Fibroblast of lung (primary cell): ENCODE results near the gene STK32C. TPM values are rescaled to one million over a fixed set of nuclear protein-coding genes. Genes with fewer than 3 reads are reported as not detected.
A peak's percentile ranks its signal among the peaks of the same experiment; 100 is the strongest.
"Not testable (repeated sequence)": the region's sequence is repeated elsewhere in the genome, so short reads cannot be mapped to it uniquely, and the experiment has no call there.

Experiments used
- DNase-seq, 2 donors: peaks; one replicate each; pipeline versions ENCODE4 v3.0.0 to v3.0.0-alpha.2; 2010; ENCODE audit warnings: low read depth in 2 of 2
- H2AFZ ChIP-seq: 2 replicates; pipeline ENCODE4 v1.5.1; 2012; ENCODE audit warnings: low read length, control low read depth, inconsistent platforms
- H3K27ac ChIP-seq: 2 replicates; pipeline ENCODE4 v1.5.1; 2011; ENCODE audit warnings: low read length, control low read depth; ENCODE audit not compliant: insufficient read depth
- H3K27me3 ChIP-seq: 2 replicates; pipeline ENCODE4 v1.5.1; 2011; ENCODE audit warnings: mild to moderate bottlenecking, low read length; ENCODE audit not compliant: control insufficient read depth, insufficient read depth
- H3K36me3 ChIP-seq: 2 replicates; pipeline ENCODE4 v1.5.1; 2011; ENCODE audit warnings: low read length; ENCODE audit not compliant: control insufficient read depth, insufficient read depth
- H3K4me1 ChIP-seq: 2 replicates; pipeline ENCODE4 v1.5.1; 2011; ENCODE audit warnings: low read length; ENCODE audit not compliant: control insufficient read depth, insufficient read depth; ENCODE audit errors: extremely low read depth
- H3K4me2 ChIP-seq: 2 replicates; pipeline ENCODE4 v1.5.1; 2011; ENCODE audit warnings: low read length, control low read depth; ENCODE audit not compliant: insufficient read depth; ENCODE audit errors: extremely low read depth
- H3K4me3 ChIP-seq, 4 experiments: fragments of 200-600 bp in 1 of 4; sonication (generic) in 1 of 4; replicated peaks in 1 of 4; 2 replicates each; pipeline ENCODE4 v1.5.1; 2011 to 2016; ENCODE audit warnings: low read length in 4 of 4, low read depth in 3 of 4, mild to moderate bottlenecking in 3 of 4, control low read depth in 2 of 4, inconsistent platforms in 1 of 4, mixed read lengths in 1 of 4; ENCODE audit not compliant: insufficient read depth in 1 of 4; ENCODE audit errors: control extremely low read depth in 1 of 4
- H3K79me2 ChIP-seq: 2 replicates; pipeline ENCODE4 v1.5.1; 2012; ENCODE audit warnings: mild to moderate bottlenecking, low read length, inconsistent platforms; ENCODE audit not compliant: control insufficient read depth, insufficient read depth
- H3K9ac ChIP-seq: 2 replicates; pipeline ENCODE4 v1.5.1; 2011; ENCODE audit warnings: mild to moderate bottlenecking, low read length, control low read depth; ENCODE audit not compliant: insufficient read depth
- H3K9me3 ChIP-seq: 2 replicates; pipeline ENCODE4 v1.5.1; 2012; ENCODE audit warnings: low read depth, low read length; ENCODE audit not compliant: control insufficient read depth, insufficient read depth
- H4K20me1 ChIP-seq: 2 replicates; pipeline ENCODE4 v1.5.1; 2011; ENCODE audit warnings: low read length; ENCODE audit not compliant: control insufficient read depth, insufficient read depth; ENCODE audit errors: extremely low read depth
- CTCF ChIP-seq, 2 donors: IDR thresholded peaks in 1 of 2; conservative IDR thresholded peaks in 1 of 2; 1 replicate in 1 of 2; 2 replicates in 1 of 2; pipeline ENCODE4 v1.5.1; 2011 to 2012; ENCODE audit warnings: low read length in 2 of 2, control low read depth in 1 of 2, inconsistent platforms in 1 of 2, low read depth in 1 of 2, mild to moderate bottlenecking in 1 of 2
- EZH2 ChIP-seq: IDR thresholded peaks from 2 replicates; pipeline ENCODE4 v1.5.1; 2012; ENCODE audit warnings: low read length, control low read depth, mild to moderate bottlenecking; ENCODE audit errors: missing control alignments
- polyA plus RNA-seq, 2 donors: library from polyadenylated mRNA; depleted of rRNA in 1 of 2; stranded (reverse) in 1 of 2; unstranded in 1 of 2; fragments of >200 nt; gene quantifications; 2 replicates each; pipeline ENCODE4 v1.2.1, GENCODE V29; 2011 to 2012; ENCODE audit warnings: missing spikeins in 1 of 2
- total RNA-seq: library from RNA; depleted of rRNA; stranded (reverse); fragments of >200 nt; gene quantifications from 2 replicates; pipeline ENCODE4 v1.2.1, GENCODE V29; 2014

STK32C gene
- total and polyA plus RNA-seq, 2 donors (not counting 1 experiment from before 2014, with no cell fraction given) = 4.4 to 21.5 TPM

GRCh38 chr10:132352462-132353308 is 44.9 kb upstream of the STK32C start:
- peak; percentile 25 to 56 for DNase-seq
- H3K79me2 ChIP-seq, H2AFZ ChIP-seq, H3K9ac ChIP-seq, H3K9me3 ChIP-seq, H4K20me1 ChIP-seq, H3K27ac ChIP-seq, H3K4me1 ChIP-seq, H3K27me3 ChIP-seq, H3K4me2 ChIP-seq, H3K36me3 ChIP-seq, H3K4me3 ChIP-seq: not testable (repeated sequence)
- peak; percentile 54 to 80 for TF ChIP-seq CTCF (conservative IDR thresholded peaks at IDR 0.05 in 1 of 2, IDR thresholded peaks at IDR 0.05 in 1 of 2; ENCODE audit: low read depth in 1 of 2, low read length in 2 of 2)

DNA sequence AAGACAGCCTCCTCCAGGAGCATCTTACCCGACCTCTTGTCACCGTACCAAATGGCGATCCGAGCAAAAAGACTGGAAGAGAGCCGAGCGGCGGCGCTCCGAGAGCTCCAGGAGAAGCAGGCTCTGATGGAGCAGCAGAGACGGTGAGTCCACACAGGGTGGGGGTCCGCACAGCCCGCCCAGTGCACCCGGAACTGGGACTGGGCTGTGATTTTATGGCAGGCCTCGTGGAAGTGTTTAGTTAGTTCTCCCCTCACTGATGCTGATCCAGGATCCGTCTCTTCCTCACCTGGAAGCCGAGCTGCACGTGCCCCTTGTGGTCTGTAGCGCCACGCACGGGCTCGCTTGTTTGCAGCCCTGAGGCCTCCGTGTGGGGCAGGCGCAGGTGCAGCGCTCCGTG is 43.9 kb upstream of the STK32C start:
- H2AFZ ChIP-seq = no peak overlapping the region
- H3K27me3 ChIP-seq = no peaks in the 10 kb centered on the region
- no peak overlapping the region for H3K4me2 ChIP-seq
- H3K9me3 ChIP-seq = no peaks in the 10 kb centered on the region
- H3K4me3 ChIP-seq = no peak overlapping the region
- no peaks in the 10 kb centered on the region for H3K4me1 ChIP-seq
- TF ChIP-seq EZH2 (no peak), CTCF (conservative IDR thresholded peaks at IDR 0.05 in 1 of 2, IDR thresholded peaks at IDR 0.05 in 1 of 2; ENCODE audit: low read depth in 1 of 2, low read length in 2 of 2) (no peak)
- H4K20me1 ChIP-seq = no peaks in the 10 kb centered on the region
- no peak overlapping the region for H3K27ac ChIP-seq
- no peaks in the 10 kb centered on the region for H3K36me3 ChIP-seq
- H3K79me2 ChIP-seq = no peaks in the 10 kb centered on the region
- no peak overlapping the region for H3K9ac ChIP-seq
- DNase-seq = no peak

DNA sequence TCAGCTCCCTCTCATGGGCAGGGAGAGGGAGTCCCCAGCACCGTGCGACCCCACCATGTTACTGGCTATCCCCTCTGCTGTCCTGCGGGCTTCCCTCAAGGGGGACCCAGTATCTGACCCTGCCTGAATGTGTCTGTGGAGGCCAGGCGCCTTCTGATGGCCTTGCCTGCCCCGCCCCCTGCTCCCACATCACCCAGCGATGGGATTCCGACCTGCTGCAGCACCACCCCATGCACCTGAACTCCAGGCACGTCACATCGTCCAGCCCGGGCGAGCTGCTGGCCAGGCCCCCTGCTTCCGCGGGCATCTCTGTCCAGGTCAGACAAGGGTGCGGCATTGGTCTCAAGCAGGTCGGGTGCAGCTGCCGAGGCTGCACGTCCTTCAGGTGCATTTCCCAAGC is 43.2 kb upstream of the STK32C start:
- Histone ChIP-seq H3K27me3 (no peaks in the 10 kb centered on the region), H3K9me3 (no peaks in the 10 kb centered on the region), H3K4me3 (no peak overlapping the region), H2AFZ (no peak overlapping the region), H3K4me1 (no peaks in the 10 kb centered on the region), H3K79me2 (no peaks in the 10 kb centered on the region), H4K20me1 (no peaks in the 10 kb centered on the region), H3K4me2 (no peak overlapping the region), H3K27ac (no peak overlapping the region), H3K9ac (no peak overlapping the region), H3K36me3 (no peaks in the 10 kb centered on the region)
- DNase-seq = no peak
- TF ChIP-seq CTCF (conservative IDR thresholded peaks at IDR 0.05 in 1 of 2, IDR thresholded peaks at IDR 0.05 in 1 of 2; ENCODE audit: low read depth in 1 of 2, low read length in 2 of 2) (no peak), EZH2 (no peak)
